OCI-LY7 (cell line): ENCODE results near the gene LYRM2. TPM values are rescaled to one million over a fixed set of nuclear protein-coding genes. Genes with fewer than 3 reads are reported as not detected.

Experiments used
- BruUV-seq: library from RNA; stranded (reverse); fragments of 400-500 nt; replicated peaks from 2 replicates; lab custom pipeline; 2021; lab: Mats Ljungman, UMichigan
- CTCF ChIA-PET: fragments of 300-600 bp; sonication (Branson Sonifier 250); formaldehyde crosslinking; loops from one replicate; lab custom pipeline; 2022; ENCODE audit warnings: antibody characterized with exemption; ENCODE audit not compliant: unreplicated experiment; lab: Charles Lee
- POLR2A ChIA-PET: fragments of 300-600 bp; sonication (Branson Sonifier 250); formaldehyde crosslinking; loops from one replicate; lab custom pipeline; 2022; ENCODE audit warnings: antibody characterized with exemption; lab: Charles Lee
- DNase-seq: peaks from one replicate; pipeline ENCODE4 v3.0.0-alpha.2; 2015; ENCODE audit warnings: low spot score
- H2AFZ ChIP-seq: fragments of 200-600 bp; sonication (generic), shearing (Covaris generic); 2 replicates; pipeline ENCODE4 v1.6.1; 2014; ENCODE audit warnings: mild to moderate bottlenecking, antibody characterized with exemption, low read length, moderate library complexity
- H3K27ac ChIP-seq: fragments of 200-600 bp; sonication (generic); 2 replicates; pipeline ENCODE4 v1.5.1; 2014; ENCODE audit warnings: mixed run types, low read depth, mild to moderate bottlenecking, moderate library complexity, low read length, inconsistent platforms; ENCODE audit not compliant: poor library complexity, severe bottlenecking
- H3K36me3 ChIP-seq: fragments of 200-600 bp; sonication (generic); 2 replicates; pipeline ENCODE4 v1.6.1; 2014; ENCODE audit warnings: mild to moderate bottlenecking, antibody characterized with exemption, low read length, moderate library complexity, mixed read lengths; ENCODE audit not compliant: insufficient read depth
- H3K4me1 ChIP-seq: fragments of 200-600 bp; sonication (generic); 2 replicates; pipeline ENCODE4 v1.5.1; 2014; ENCODE audit warnings: mild to moderate bottlenecking, low read length; ENCODE audit not compliant: insufficient read depth, poor library complexity, severe bottlenecking
- H3K4me2 ChIP-seq: fragments of 200-600 bp; sonication (generic); 2 replicates; pipeline ENCODE4 v1.6.1; 2014; ENCODE audit warnings: mild to moderate bottlenecking, low read length
- H3K4me3 ChIP-seq: fragments of 200-600 bp; sonication (generic); 2 replicates; pipeline ENCODE4 v1.5.1; 2014; ENCODE audit warnings: mild to moderate bottlenecking, low read depth, low read length; ENCODE audit not compliant: poor library complexity, severe bottlenecking
- H3K79me2 ChIP-seq: fragments of 200-600 bp; sonication (generic); 2 replicates; pipeline ENCODE4 v1.6.1; 2016; ENCODE audit warnings: low read depth, mild to moderate bottlenecking, low read length, moderate library complexity, mixed read lengths; ENCODE audit not compliant: insufficient read depth
- H3K9me2 ChIP-seq: fragments of 200-600 bp; sonication (generic); 2 replicates; pipeline ENCODE4 v1.6.1; 2016; ENCODE audit warnings: mild to moderate bottlenecking, low read length, mixed read lengths; ENCODE audit not compliant: insufficient read depth
- H3K9me3 ChIP-seq: fragments of 200-600 bp; sonication (generic); 2 replicates; pipeline ENCODE4 v1.6.1; 2014; ENCODE audit warnings: mild to moderate bottlenecking, mixed run types, low read length, mixed read lengths
- H4K20me1 ChIP-seq: fragments of 200-600 bp; sonication (generic); 2 replicates; pipeline ENCODE4 v1.6.1; 2014; ENCODE audit warnings: mild to moderate bottlenecking, antibody characterized with exemption, low read length, moderate library complexity, mixed read lengths; ENCODE audit not compliant: insufficient read depth
- CTCF ChIP-seq: fragments of 200-600 bp; sonication (generic); conservative IDR thresholded peaks from 2 replicates; pipeline ENCODE4 v1.5.1; 2014; ENCODE audit warnings: mild to moderate bottlenecking, antibody characterized with exemption, low read length, moderate library complexity, mixed read lengths
- EZH2phosphoT487 ChIP-seq: fragments of 200-600 bp; sonication (generic); IDR thresholded peaks from 2 replicates; pipeline ENCODE4 v1.6.1; 2018; ENCODE audit warnings: low read depth, borderline replicate concordance, mild to moderate bottlenecking, mixed run types, antibody characterized with exemption, low read length, moderate library complexity, mixed read lengths
- intact Hi-C: fragments of 100-400 bp; cut with micrococcal nuclease; formaldehyde crosslinking; loops from one replicate; pipeline ENCODE4 v1.10.0; 2022; ENCODE audit not compliant: unreplicated experiment
- total RNA-seq, 2 experiments: library from RNA; depleted of rRNA in 1 of 2; stranded (reverse); fragments of >200 nt in 1 of 2; shearing (Covaris generic) in 1 of 2; gene quantifications; 2 replicates each; pipeline ENCODE4 v1.2.3, GENCODE V29; 2014 to 2022

LYRM2 gene
- total RNA-seq, 2 experiments from 2014 or later = 17.7 to 40.6 TPM

- CTCF ChIA-PET = no interaction called here
- intact Hi-C loops = no loop called here
- Histone ChIP-seq H3K9me2 (no peaks in the 10 kb centered on the region), H3K36me3 (no peaks in the 10 kb centered on the region), H3K79me2 (no peaks in the 10 kb centered on the region), H3K9me3 (no peaks in the 10 kb centered on the region), H4K20me1 (no peaks in the 10 kb centered on the region), H3K4me3 (no peak overlapping the region), H2AFZ (no peak overlapping the region), H3K4me1 (no peaks in the 10 kb centered on the region), H3K27ac (no peak overlapping the region), H3K4me2 (no peak overlapping the region)
- DNase-seq = no peak
- POLR2A ChIA-PET = no interaction called here
- TF ChIP-seq CTCF = no peak
- no TSS peak for BruUV-seq
These were observed 55.8 kb downstream of the LYRM2 start for GRCh38 chr6:89582669-89583325.

- Histone ChIP-seq H3K9me2 (no peaks in the 10 kb centered on the region), H3K4me1 (no peaks in the 10 kb centered on the region), H3K79me2 (no peaks in the 10 kb centered on the region), H3K36me3 (no peaks in the 10 kb centered on the region), H3K27ac (no peak overlapping the region), H3K4me3 (no peak overlapping the region), H2AFZ (no peak overlapping the region), H4K20me1 (no peaks in the 10 kb centered on the region), H3K4me2 (no peak overlapping the region), H3K9me3 (no peaks in the 10 kb centered on the region)
- POLR2A ChIA-PET = interaction anchor here (0.6 kb wide), 1 partner anchor 481 kb away, joined by 3 read pairs; no protein-coding TSS in a partner anchor
- CTCF ChIA-PET = no interaction called here
- TF ChIP-seq CTCF = no peak
- no peak for TF ChIP-seq EZH2phosphoT487
- DNase-seq = no peak
- no TSS peak for BruUV-seq
- intact Hi-C loops = no loop called here
These were observed 56.9 kb downstream of the LYRM2 start for GRCh38 chr6:89581689-89582088.

GRCh38 chr6:89580997-89581666 is 57.4 kb downstream of the LYRM2 start:
- Histone ChIP-seq H3K79me2 (no peaks in the 10 kb centered on the region), H3K4me2 (no peak overlapping the region), H3K9me2 (no peaks in the 10 kb centered on the region), H4K20me1 (no peaks in the 10 kb centered on the region), H3K9me3 (no peaks in the 10 kb centered on the region), H3K4me1 (no peaks in the 10 kb centered on the region), H2AFZ (no peak overlapping the region), H3K36me3 (no peaks in the 10 kb centered on the region), H3K27ac (no peak overlapping the region), H3K4me3 (no peak overlapping the region)
- ChIA-PET POLR2A (interaction anchor here (0.6 kb wide), 1 partner anchor 481 kb away, joined by 3 read pairs; no protein-coding TSS in a partner anchor), CTCF (no interaction called here)
- intact Hi-C loops = no loop called here
- no peak for TF ChIP-seq CTCF
- TF ChIP-seq EZH2phosphoT487 = no peak
- DNase-seq = no peak
- no TSS peak for BruUV-seq
